ENCODE measurements around the gene WASF2.

WASF2 gene

GRCh38 chr1:27430903-27431600, 58.9 kb downstream of the WASF2 start:
- Histone ChIP-seq H4K20me1 (ENCODE audit: insufficient read depth, low read length) (peaks cover 30% of the 10 kb centered on the region; the same call in 1 of the 2 replicates), H3K27ac (ENCODE audit: low read length) (no peak overlapping the region), H3K9me3 (ENCODE audit: insufficient read depth, low read length, severe bottlenecking) (no peaks in the 10 kb centered on the region), H3K4me3 (ENCODE audit: low read depth in 1 of 2, low read length in 2 of 2) (no peak overlapping the region), H3K36me3 (ENCODE audit: insufficient read depth, low read length) (peaks cover 35% of the 10 kb centered on the region), H2AFZ (ENCODE audit: low read depth, low read length) (no peak overlapping the region), H3K9ac (ENCODE audit: low read depth, low read length) (no peak overlapping the region), H3K4me1 (ENCODE audit: insufficient read depth, low read length) (peaks cover 7% of the 10 kb centered on the region; the same call in 1 of the 2 replicates), H3K4me2 (ENCODE audit: insufficient read depth, low read length) (no peak overlapping the region), H3K79me2 (ENCODE audit: insufficient read depth, low read length) (peaks cover 76% of the 10 kb centered on the region), H3K27me3 (ENCODE audit: insufficient read depth, low read length, poor library complexity) (no peaks in the 10 kb centered on the region)
- ATAC-seq (ENCODE audit: insufficient read depth, low read depth) (peak; percentile 56), DNase-seq (peak; percentile 21)
- TF ChIP-seq CTCF (IDR thresholded peaks at IDR 0.05; ENCODE audit: borderline replicate concordance, extremely low read depth, low read length, poor library complexity, severe bottlenecking), result no peak
- no peak for TF ChIP-seq EZH2 (IDR thresholded peaks at IDR 0.05; ENCODE audit: borderline replicate concordance, low read depth, low read length, severe bottlenecking)

GRCh38 chr1:27429029-27429425, 60.9 kb downstream of the WASF2 start:
- no peak for TF ChIP-seq CTCF (IDR thresholded peaks at IDR 0.05; ENCODE audit: borderline replicate concordance, extremely low read depth, low read length, poor library complexity, severe bottlenecking)
- Histone ChIP-seq H3K4me2 (ENCODE audit: insufficient read depth, low read length) (no peak overlapping the region), H3K27ac (ENCODE audit: low read length) (no peak overlapping the region), H3K27me3 (ENCODE audit: insufficient read depth, low read length, poor library complexity) (no peaks in the 10 kb centered on the region), H3K9ac (ENCODE audit: low read depth, low read length) (no peak overlapping the region), H4K20me1 (ENCODE audit: insufficient read depth, low read length) (peaks cover 25% of the 10 kb centered on the region; the same call in 1 of the 2 replicates), H2AFZ (ENCODE audit: low read depth, low read length) (no peak overlapping the region), H3K4me3 (ENCODE audit: low read depth in 1 of 2, low read length in 2 of 2) (no peak overlapping the region), H3K9me3 (ENCODE audit: insufficient read depth, low read length, severe bottlenecking) (no peaks in the 10 kb centered on the region), H3K36me3 (ENCODE audit: insufficient read depth, low read length) (peaks cover 46% of the 10 kb centered on the region), H3K4me1 (ENCODE audit: insufficient read depth, low read length) (peaks cover 7% of the 10 kb centered on the region; the same call in 1 of the 2 replicates), H3K79me2 (ENCODE audit: insufficient read depth, low read length) (peaks cover 70% of the 10 kb centered on the region)
- ATAC-seq (ENCODE audit: insufficient read depth, low read depth) (no peak), DNase-seq (no peak)

GRCh38 chr1:27428316-27429028, 61.5 kb downstream of the WASF2 start:
- ATAC-seq (ENCODE audit: insufficient read depth, low read depth), result peak; percentile 67
- DNase-seq, result peak; percentile 42
- Histone ChIP-seq H3K36me3 (ENCODE audit: insufficient read depth, low read length) (peaks cover 46% of the 10 kb centered on the region), H3K4me1 (ENCODE audit: insufficient read depth, low read length) (peaks cover 7% of the 10 kb centered on the region; the same call in 1 of the 2 replicates), H3K27ac (ENCODE audit: low read length) (no peak overlapping the region), H2AFZ (ENCODE audit: low read depth, low read length) (no peak overlapping the region), H4K20me1 (ENCODE audit: insufficient read depth, low read length) (peaks cover 21% of the 10 kb centered on the region; the same call in 1 of the 2 replicates), H3K27me3 (ENCODE audit: insufficient read depth, low read length, poor library complexity) (no peaks in the 10 kb centered on the region), H3K4me2 (ENCODE audit: insufficient read depth, low read length) (no peak overlapping the region), H3K79me2 (ENCODE audit: insufficient read depth, low read length) (peaks cover 70% of the 10 kb centered on the region), H3K9me3 (ENCODE audit: insufficient read depth, low read length, severe bottlenecking) (no peaks in the 10 kb centered on the region), H3K9ac (ENCODE audit: low read depth, low read length) (no peak overlapping the region), H3K4me3 (ENCODE audit: low read depth in 1 of 2, low read length in 2 of 2) (no peak overlapping the region)
- TF ChIP-seq EZH2 (IDR thresholded peaks at IDR 0.05; ENCODE audit: borderline replicate concordance, low read depth, low read length, severe bottlenecking) (no peak), CTCF (IDR thresholded peaks at IDR 0.05; ENCODE audit: borderline replicate concordance, extremely low read depth, low read length, poor library complexity, severe bottlenecking) (no peak)

Measured in DND-41 (cell line).